H1 (cell line): ENCODE data around the gene MYO18A. TPM values are rescaled to one million over a fixed set of nuclear protein-coding genes. Genes with fewer than 3 reads are reported as not detected.

Experiments used
- BCL11A ChIP-seq, 2 experiments: IDR thresholded peaks; one replicate each; pipeline ENCODE4 v1.6.1; 2011; ENCODE audit warnings: low read depth in 2 of 2, low read length in 2 of 2, mild to moderate bottlenecking in 2 of 2
- CBX5 ChIP-seq: fragments of 300-800, 300-1000 bp; sonication (generic); IDR thresholded peaks from 2 replicates; pipeline ENCODE4 v1.7.1; 2016; ENCODE audit warnings: antibody characterized with exemption, low read length, low read depth
- CHD7 ChIP-seq: fragments of 300-600 bp; sonication (generic); IDR thresholded peaks from 2 replicates; pipeline ENCODE4 v1.7.1; 2012; ENCODE audit warnings: low read length, moderate library complexity, mild to moderate bottlenecking, inconsistent platforms; ENCODE audit not compliant: insufficient replicate concordance
- ZNF274 ChIP-seq: IDR thresholded peaks from 2 replicates; pipeline ENCODE4 v1.7.0; 2012; ENCODE audit warnings: low read length, borderline replicate concordance; ENCODE audit errors: extremely low read depth
- polyA plus RNA-seq, 7 experiments: library from polyadenylated mRNA; depleted of rRNA in 3 of 7; stranded (reverse) in 5 of 7; unstranded in 2 of 7; fragments of >200 nt in 5 of 7; fragments of 200-250 nt in 2 of 7; gene quantifications; 1 replicate in 5 of 7; 2 replicates in 1 of 7; 4 replicates in 1 of 7; pipeline versions ENCODE4 v1.2.1 to v1.2.3, GENCODE V29; 2011 to 2013; ENCODE audit warnings: missing spikeins in 2 of 7, mixed read lengths in 2 of 7
- total RNA-seq: library from RNA; stranded (reverse); fragmentation: NEBNext Ultra II Directional; extraction: Animal tissue kit (Norgen Biotek cat#: 25700); gene quantifications from 2 replicates; pipeline ENCODE4 v1.2.1, GENCODE V29; 2021

The MYO18A gene
- total and polyA plus RNA-seq, 2 of the 8 experiments (the other 6 are each of a cell fraction or from before 2014, with no cell fraction given): 7.6 to 43.8 TPM

GRCh38 chr17:29041571-29041970, 138.6 kb downstream of the MYO18A start (continued):
- TF ChIP-seq CHD7: no peak
- TF ChIP-seq CBX5: no peak
- no peak for TF ChIP-seq BCL11A (IDR thresholded peaks at IDR 0.05; ENCODE audit: low read depth in 2 of 2, low read length in 2 of 2)
- no peak for TF ChIP-seq ZNF274
